Nephron progenitor cell (in vitro differentiated cells): ENCODE results near the gene HNRNPF.
A peak's percentile ranks its signal among the peaks of the same experiment; 100 is the strongest.
"Not testable (repeated sequence)": the region's sequence is repeated elsewhere in the genome, so short reads cannot be mapped to it uniquely, and the experiment has no call there.

Experiments
- DNase-seq: peaks from one replicate; pipeline ENCODE4 v3.0.0; 2021
- H3K27ac Mint-ChIP-seq: 2 replicates; pipeline ENCODE4 v1.8.0; 2021; ENCODE audit warnings: mild to moderate bottlenecking, moderate library complexity, mixed read lengths
- H3K27me3 Mint-ChIP-seq: 2 replicates; pipeline ENCODE4 v1.8.0; 2021; ENCODE audit warnings: mild to moderate bottlenecking, low read depth, mixed read lengths; ENCODE audit not compliant: poor library complexity
- H3K36me3 Mint-ChIP-seq: 2 replicates; pipeline ENCODE4 v1.8.0; 2021; ENCODE audit warnings: low read depth, mixed read lengths
- H3K4me1 Mint-ChIP-seq: 2 replicates; pipeline ENCODE4 v1.8.0; 2021; ENCODE audit warnings: mixed read lengths
- H3K4me3 Mint-ChIP-seq: 2 replicates; pipeline ENCODE4 v1.8.0; 2021; ENCODE audit warnings: mild to moderate bottlenecking, moderate library complexity, mixed read lengths
- H3K9me3 Mint-ChIP-seq: 2 replicates; pipeline ENCODE4 v1.8.0; 2021; ENCODE audit warnings: mild to moderate bottlenecking, moderate library complexity, mixed read lengths
- CTCF ChIP-seq: fragments of 200-600 bp; sonication (generic); IDR thresholded peaks from 2 replicates; pipeline ENCODE4 v1.5.0; 2021; ENCODE audit warnings: antibody characterized with exemption

Gene HNRNPF

GRCh38 chr10:43341450-43341849 lies 67.5 kb downstream of the HNRNPF start:
- Mint-ChIP-seq H3K4me1 (peaks cover 35% of the 10 kb centered on the region), H3K4me3 (no peak overlapping the region), H3K27ac (no peak overlapping the region), H3K27me3 (peaks cover 31% of the 10 kb centered on the region), H3K36me3 (no peaks in the 10 kb centered on the region), H3K9me3 (no peaks in the 10 kb centered on the region)
- no peak for TF ChIP-seq CTCF
- DNase-seq, result no peak

- TF ChIP-seq CTCF, result no peak
- peak overlapping the region; percentile 45 for H3K27ac Mint-ChIP-seq
- H3K9me3 Mint-ChIP-seq, result no peaks in the 10 kb centered on the region
- peaks cover 35% of the 10 kb centered on the region for H3K4me1 Mint-ChIP-seq
- no peak for DNase-seq
- no peak overlapping the region for H3K4me3 Mint-ChIP-seq
- peaks cover 36% of the 10 kb centered on the region for H3K27me3 Mint-ChIP-seq
- H3K36me3 Mint-ChIP-seq, result no peaks in the 10 kb centered on the region
Measured at GRCh38 chr10:43340619-43341018, 68.4 kb downstream of the HNRNPF start.

GRCh38 chr10:43340101-43340500 lies 68.9 kb downstream of the HNRNPF start:
- no peak overlapping the region for H3K4me3 Mint-ChIP-seq
- no peak for DNase-seq
- H3K36me3 Mint-ChIP-seq, result no peaks in the 10 kb centered on the region
- peak overlapping the region; percentile 45 for H3K27ac Mint-ChIP-seq
- peaks cover 36% of the 10 kb centered on the region for H3K27me3 Mint-ChIP-seq
- H3K9me3 Mint-ChIP-seq, result no peaks in the 10 kb centered on the region
- TF ChIP-seq CTCF, result no peak
- peaks cover 35% of the 10 kb centered on the region for H3K4me1 Mint-ChIP-seq

GRCh38 chr10:43339136-43339535 lies 69.8 kb downstream of the HNRNPF start:
- peaks cover 32% of the 10 kb centered on the region for H3K4me1 Mint-ChIP-seq

GRCh38 chr10:43338117-43338516 lies 70.9 kb downstream of the HNRNPF start:
- Mint-ChIP-seq H3K27me3 (peaks cover 40% of the 10 kb centered on the region), H3K27ac (no peak overlapping the region)

More at GRCh38 chr10:43339136-43339535, 69.8 kb downstream of the HNRNPF start:
- Mint-ChIP-seq H3K9me3 (no peaks in the 10 kb centered on the region), H3K27me3 (peaks cover 40% of the 10 kb centered on the region), H3K4me3 (no peak overlapping the region), H3K27ac (peak overlapping the region; percentile 63), H3K36me3 (no peaks in the 10 kb centered on the region)
- TF ChIP-seq CTCF, result no peak
- DNase-seq, result no peak

GRCh38 chr10:43337536-43337935 lies 71.5 kb downstream of the HNRNPF start:
- peaks cover 32% of the 10 kb centered on the region for H3K4me1 Mint-ChIP-seq
- not testable (repeated sequence) for H3K27ac Mint-ChIP-seq, DNase-seq, H3K9me3 Mint-ChIP-seq, H3K4me3 Mint-ChIP-seq, H3K36me3 Mint-ChIP-seq
- peaks cover 40% of the 10 kb centered on the region for H3K27me3 Mint-ChIP-seq

More at GRCh38 chr10:43338117-43338516, 70.9 kb downstream of the HNRNPF start:
- Mint-ChIP-seq H3K4me1 (peaks cover 26% of the 10 kb centered on the region), H3K36me3 (no peaks in the 10 kb centered on the region), H3K4me3 (no peak overlapping the region), H3K9me3 (peaks cover under 1% of the 10 kb centered on the region)
- TF ChIP-seq CTCF, result no peak
- DNase-seq, result no peak
